Heart left ventricle (tissue), 16 donors: ENCODE data around the gene DUSP7. TPM values are rescaled to one million over a fixed set of nuclear protein-coding genes. Genes with fewer than 3 reads are reported as not detected.

Source experiments
- ATAC-seq, 4 donors: fragments of 200-7000 bp; cut with Tn5 transposase; one replicate each; pipeline ENCODE4 v1.9.1; 2020 to 2022; ENCODE audit warnings: moderate library complexity in 4 of 4, mild to moderate bottlenecking in 3 of 4, moderate number of reproducible peaks in 1 of 4
- DNase-seq, 5 donors: peaks; one replicate each; pipeline ENCODE4 v3.0.0-alpha.2; 2020
- H3K27ac ChIP-seq, 12 donors: fragments of 200-600 bp; sonication (generic) in 4 of 12; one replicate each; pipeline versions ENCODE4 v1.5.0 to v1.8.0; 2016 to 2022; ENCODE audit warnings: mild to moderate bottlenecking in 2 of 12
- H3K27me3 ChIP-seq, 9 donors: fragments of 200-600 bp; sonication (generic) in 2 of 9; one replicate each; pipeline versions ENCODE4 v1.5.1 to v1.8.0; 2016 to 2022; ENCODE audit warnings: mild to moderate bottlenecking in 3 of 9
- H3K36me3 ChIP-seq, 9 donors: fragments of 200-600 bp; sonication (generic) in 2 of 9; one replicate each; pipeline versions ENCODE4 v1.5.0 to v1.8.0; 2018 to 2022; ENCODE audit warnings: mild to moderate bottlenecking in 2 of 9
- H3K4me1 ChIP-seq, 12 donors: fragments of 200-600 bp; sonication (generic) in 4 of 12; one replicate each; pipeline versions ENCODE4 v1.5.0 to v1.8.0; 2016 to 2022; ENCODE audit warnings: mild to moderate bottlenecking in 3 of 12
- H3K4me3 ChIP-seq, 12 donors: fragments of 200-600 bp; sonication (generic) in 4 of 12; one replicate each; pipeline versions ENCODE4 v1.5.0 to v1.8.0; 2017 to 2022; ENCODE audit warnings: mild to moderate bottlenecking in 9 of 12, moderate library complexity in 4 of 12
- H3K9me3 ChIP-seq, 12 donors: fragments of 200-600 bp; sonication (generic) in 4 of 12; one replicate each; pipeline versions ENCODE4 v1.5.0 to v1.8.0; 2016 to 2022; ENCODE audit warnings: mild to moderate bottlenecking in 1 of 12
- POLR2A ChIP-seq, 2 donors: fragments of 450-650 bp; IDR thresholded peaks; one replicate each; pipeline ENCODE4 v1.6.1; 2017; ENCODE audit warnings: antibody characterized with exemption in 2 of 2, mild to moderate bottlenecking in 2 of 2, moderate library complexity in 2 of 2
- WGBS, 4 donors: extraction: QIAGEN DNeasy Blood & Tissue Kit in 2 of 4; methylation state at CpG; one replicate each; pipeline versions ENCODE4 v1.1.5 to v1.1.7; 2013 to 2018; 5-methylcytosine and 5-hydroxymethylcytosine counted together
- intact Hi-C, 10 donors: fragments of 100-400 bp; cut with DNase I; formaldehyde crosslinking; loops; one replicate each; pipeline versions ENCODE4 v1.11.1 to v1.14.2; 2022
- polyA plus RNA-seq, 2 donors: library from polyadenylated mRNA; stranded (reverse); fragments of 200-250 nt; gene quantifications; one replicate each; pipeline ENCODE4 v1.2.3, GENCODE V29; 2013
- total RNA-seq, 9 donors: library from RNA; depleted of rRNA in 2 of 9; stranded (reverse); fragments of >200 nt in 2 of 9; fragmentation: NEBNext Ultra II Directional in 3 of 9; extraction: Animal tissue kit (Norgen Biotek cat#: 25700) in 3 of 9; gene quantifications; one replicate each; pipeline versions ENCODE4 v1.1.0 to v1.2.4, GENCODE V29; 2016 to 2023
- TF ChIP-seq, protein P1 (sequence below), 12 donors: fragments of 200-600 bp; sonication (generic) in 4 of 12; IDR thresholded peaks; one replicate each; pipeline versions ENCODE4 v1.5.0 to v1.8.0; 2018 to 2022; ENCODE audit warnings: antibody characterized with exemption in 12 of 12, mild to moderate bottlenecking in 5 of 12
- donor health status: ischemic (EF 13 %, LVEDD 7.1; RV severe dilation, severe dysfunction).
- donor health status: healthy with polysubstance abuse.
- donor health status: DM: no; HTN: yes; CAD: no.
- donor health status: DM: no; HTN: no; CAD: no.
- donor health status: ischemic (EF 25% LVEDD 6.9; RV normal size, moderate dysfunction).
- donor health status: ischemic (EF 25% LVEDD 5.7; RV mildly dilated, moderate dysfunction).
- donor health status: healthy.
- donor health status: DM: yes; HTN: yes; CAD: no.
- donor health status: ischemic (EF 35%, LVEDD 5.7; RV mildly dilated, moderate dysfunction).
- donor health status: nonischemic (EF 11% LVEDD 7.7; RV severe dilation, severe dysfunction).
- donor health status: DM: yes; HTN: yes; CAD: no.
- donor health status: PGD.
- donor health status: ischemic (EF 29% LVEDD 5.4; RV normal size, mild dysfunction).
- donor health status: nonischemic (EF 23%, LVEDD 6.1; RV moderate dilation, normal function).

DUSP7 gene
- total and polyA plus RNA-seq, 11 donors, result 9.2 to 33.2 (median 20.7) TPM

GRCh38 chr3:52082951-52083350 is 26.6 kb upstream of the DUSP7 start:
- no peak for TF ChIP-seq POLR2A (IDR thresholded peaks at IDR 0.05)
- TF ChIP-seq, protein P1, sequence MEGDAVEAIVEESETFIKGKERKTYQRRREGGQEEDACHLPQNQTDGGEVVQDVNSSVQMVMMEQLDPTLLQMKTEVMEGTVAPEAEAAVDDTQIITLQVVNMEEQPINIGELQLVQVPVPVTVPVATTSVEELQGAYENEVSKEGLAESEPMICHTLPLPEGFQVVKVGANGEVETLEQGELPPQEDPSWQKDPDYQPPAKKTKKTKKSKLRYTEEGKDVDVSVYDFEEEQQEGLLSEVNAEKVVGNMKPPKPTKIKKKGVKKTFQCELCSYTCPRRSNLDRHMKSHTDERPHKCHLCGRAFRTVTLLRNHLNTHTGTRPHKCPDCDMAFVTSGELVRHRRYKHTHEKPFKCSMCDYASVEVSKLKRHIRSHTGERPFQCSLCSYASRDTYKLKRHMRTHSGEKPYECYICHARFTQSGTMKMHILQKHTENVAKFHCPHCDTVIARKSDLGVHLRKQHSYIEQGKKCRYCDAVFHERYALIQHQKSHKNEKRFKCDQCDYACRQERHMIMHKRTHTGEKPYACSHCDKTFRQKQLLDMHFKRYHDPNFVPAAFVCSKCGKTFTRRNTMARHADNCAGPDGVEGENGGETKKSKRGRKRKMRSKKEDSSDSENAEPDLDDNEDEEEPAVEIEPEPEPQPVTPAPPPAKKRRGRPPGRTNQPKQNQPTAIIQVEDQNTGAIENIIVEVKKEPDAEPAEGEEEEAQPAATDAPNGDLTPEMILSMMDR (IDR thresholded peaks at IDR 0.05), result no peak
- Histone ChIP-seq H3K27ac (no peak overlapping the region), H3K4me3 (no peak overlapping the region), H3K9me3 (no peaks in the 10 kb centered on the region), H3K36me3 (no peaks in the 10 kb centered on the region), H3K27me3 (no peaks in the 10 kb centered on the region), H3K4me1 (peaks cover 0 to 18% (median 15%) of the 10 kb centered on the region in 12 donors)
- DNase-seq, result peak in 1 of 5 donors; percentile 27
- WGBS, 4 donors, result 94 to 96% (median 95%) methylated on average over 8 of the region's 8 CpGs
- intact Hi-C loops, result no loop called here
- ATAC-seq, result no peak

- no peaks in the 10 kb centered on the region for H3K36me3 ChIP-seq
- no peaks in the 10 kb centered on the region for H3K9me3 ChIP-seq
- H3K4me3 ChIP-seq, result no peak overlapping the region
- TF ChIP-seq, protein P1 (IDR thresholded peaks at IDR 0.05), result no peak
- no peak for TF ChIP-seq POLR2A (IDR thresholded peaks at IDR 0.05)
- DNase-seq (peak in 1 of 5 donors; percentile 46), ATAC-seq (no peak)
- no peak overlapping the region for H3K27ac ChIP-seq
- WGBS, 4 donors, result 90 to 93% (median 92%) methylated on average over 21 of the region's 21 CpGs
- peaks cover 0 to 8% (median 0%) of the 10 kb centered on the region in 12 donors for H3K4me1 ChIP-seq
- intact Hi-C loops, result no loop called here
- H3K27me3 ChIP-seq, result no peaks in the 10 kb centered on the region
Measured at GRCh38 chr3:52080830-52081719, 24.7 kb upstream of the DUSP7 start.

GRCh38 chr3:52079958-52080357 is 23.6 kb upstream of the DUSP7 start:
- H3K36me3 ChIP-seq, result no peaks in the 10 kb centered on the region
- ATAC-seq (no peak), DNase-seq (peak in 1 of 5 donors; percentile 37)
- H3K27ac ChIP-seq, result no peak overlapping the region
- no peaks in the 10 kb centered on the region for H3K9me3 ChIP-seq
- no peaks in the 10 kb centered on the region for H3K27me3 ChIP-seq
- TF ChIP-seq, protein P1 (IDR thresholded peaks at IDR 0.05), result no peak
- TF ChIP-seq POLR2A (IDR thresholded peaks at IDR 0.05), result no peak
- no peak overlapping the region for H3K4me3 ChIP-seq
- WGBS, 4 donors, result 95 to 98% (median 97%) methylated on average over 5 of the region's 5 CpGs
- peaks cover 0 to 8% (median 0%) of the 10 kb centered on the region in 12 donors for H3K4me1 ChIP-seq
- intact Hi-C loops, result no loop called here

GRCh38 chr3:52078781-52079560 is 22.6 kb upstream of the DUSP7 start:
- ATAC-seq (no peak), DNase-seq (peak in 1 of 5 donors; percentile 37)
- Histone ChIP-seq H3K27ac (no peak overlapping the region), H3K36me3 (no peaks in the 10 kb centered on the region), H3K9me3 (no peaks in the 10 kb centered on the region), H3K4me1 (peaks cover 0 to 8% (median 0%) of the 10 kb centered on the region in 12 donors), H3K27me3 (no peaks in the 10 kb centered on the region), H3K4me3 (no peak overlapping the region)
- intact Hi-C loops, result no loop called here
- WGBS, 4 donors, result 94 to 96% (median 95%) methylated on average over 17 to 19 of the region's 19 CpGs
- TF ChIP-seq POLR2A (IDR thresholded peaks at IDR 0.05), result no peak
- TF ChIP-seq, protein P1 (IDR thresholded peaks at IDR 0.05), result no peak
